HepG2 (cell line): ENCODE data around the gene HECTD4. TPM values are rescaled to one million over a fixed set of nuclear protein-coding genes. Genes with fewer than 3 reads are reported as not detected.

Experiments
- ATAC-seq: fragments of 200-7000 bp; cut with Tn5 transposase; 3 replicates; pipeline ENCODE4 v1.9.1; 2020; ENCODE audit warnings: mild to moderate bottlenecking, moderate library complexity
- BruUV-seq: library from RNA; stranded (reverse); fragments of 400-500 nt; replicated peaks from 2 replicates; lab custom pipeline; 2021; lab: Mats Ljungman, UMichigan
- CTCF ChIA-PET: fragments of 300-600 bp; formaldehyde crosslinking; extraction: SDS; loops from one replicate; lab custom pipeline; 2021; ENCODE audit warnings: low total read pairs, inconsistent platforms, low intra/inter-chr PET ratio; lab: Yijun Ruan, JAX
- POLR2A ChIA-PET: fragments of 350-600 bp; sonication (Branson Sonifier 250); formaldehyde crosslinking; loops from one replicate; lab custom pipeline; 2020; ENCODE audit warnings: antibody characterized with exemption, inconsistent platforms; lab: Yijun Ruan, JAX
- DNase-seq: peaks from one replicate; pipeline ENCODE4 v3.0.0-alpha.2; 2015; ENCODE audit warnings: low spot score
- FAIRE-seq: peaks from 3 replicates; lab custom pipeline; 2011; peaks lifted over from hg19 to GRCh38; lab: Jason Lieb, UNC
- H2AFZ ChIP-seq: one replicate; pipeline ENCODE4 v1.6.1; 2011; ENCODE audit warnings: low read length, inconsistent platforms
- H3K27ac ChIP-seq: fragments of 300-600 bp; 3 replicates; pipeline ENCODE4 v1.8.0; 2011; ENCODE audit warnings: mixed run types, mild to moderate bottlenecking, mixed read lengths, low read length, inconsistent platforms; ENCODE audit not compliant: insufficient read depth; ENCODE audit errors: extremely low read length
- H3K27me3 ChIP-seq, 2 experiments: fragments of 200-600 bp in 1 of 2; 2 replicates in 1 of 2; 3 replicates in 1 of 2; pipeline versions ENCODE4 v1.6.0 to v1.8.0; 2011; ENCODE audit warnings: low read length in 2 of 2, mild to moderate bottlenecking in 2 of 2, moderate library complexity in 2 of 2, inconsistent platforms in 1 of 2; ENCODE audit not compliant: insufficient read depth in 2 of 2, control insufficient read depth in 1 of 2
- H3K36me3 ChIP-seq, 2 experiments: fragments of 200-600 bp in 1 of 2; replicated peaks in 1 of 2; 2 replicates in 1 of 2; 3 replicates in 1 of 2; pipeline versions ENCODE4 v1.5.1 to v1.8.0; 2011; ENCODE audit warnings: low read length in 2 of 2, inconsistent platforms in 1 of 2; ENCODE audit not compliant: insufficient read depth in 2 of 2, control insufficient read depth in 1 of 2
- H3K4me1 ChIP-seq: 2 replicates; pipeline ENCODE4 v1.5.1; 2012; ENCODE audit warnings: low read length, inconsistent platforms; ENCODE audit not compliant: insufficient read depth
- H3K4me2 ChIP-seq: 2 replicates; pipeline ENCODE4 v1.6.0; 2011; ENCODE audit warnings: low read depth, low read length, inconsistent platforms
- H3K4me3 ChIP-seq, 3 experiments: fragments of 200-600 bp in 1 of 3; sonication (generic), shearing (Covaris generic) in 1 of 3; replicated peaks in 1 of 3; 2 replicates each; pipeline ENCODE4 v1.5.1; 2011 to 2016; ENCODE audit warnings: low read length in 3 of 3, inconsistent platforms in 2 of 3, low read depth in 2 of 3, mild to moderate bottlenecking in 2 of 3, control low read depth in 1 of 3, mixed read lengths in 1 of 3; ENCODE audit not compliant: insufficient read depth in 1 of 3
- H3K79me2 ChIP-seq: one replicate; pipeline ENCODE4 v1.6.1; 2011; ENCODE audit warnings: low read length, inconsistent platforms; ENCODE audit not compliant: insufficient read depth
- H3K9ac ChIP-seq: 2 replicates; pipeline ENCODE4 v1.6.0; 2011; ENCODE audit warnings: mild to moderate bottlenecking, low read depth, low read length, inconsistent platforms; ENCODE audit not compliant: insufficient read depth
- H3K9me3 ChIP-seq: 2 replicates; pipeline ENCODE4 v1.5.1; 2012; ENCODE audit warnings: mild to moderate bottlenecking, low read length
- H4K20me1 ChIP-seq: 2 replicates; pipeline ENCODE4 v1.6.0; 2011; ENCODE audit warnings: inconsistent platforms, mild to moderate bottlenecking, low read length, moderate library complexity; ENCODE audit not compliant: insufficient read depth
- CEBPZ ChIP-seq: IDR thresholded peaks from 2 replicates; pipeline ENCODE4 v1.6.1; 2012; ENCODE audit warnings: low read length, improper control_type of control experiment
- MXI1 ChIP-seq: IDR thresholded peaks from 3 replicates; pipeline ENCODE4 v1.6.1; 2012; ENCODE audit warnings: low read depth, low read length, inconsistent platforms, borderline replicate concordance
- SIX1 ChIP-seq: sonication (generic); formaldehyde crosslinking; IDR thresholded peaks from 2 replicates; pipeline ENCODE4 v1.4.0; 2020; ENCODE audit warnings: missing genetic modification reagents, borderline replicate concordance
- SIX4 ChIP-seq: sonication (generic); formaldehyde crosslinking; IDR thresholded peaks from 2 replicates; pipeline ENCODE4 v1.4.0; 2020; ENCODE audit warnings: missing genetic modification reagents
- SOX13 ChIP-seq, 3 experiments: fragments of 450-650 bp in 1 of 3; sonication (generic) in 1 of 3; formaldehyde crosslinking in 1 of 3; IDR thresholded peaks in 2 of 3; conservative IDR thresholded peaks in 1 of 3; 2 replicates each; pipeline versions ENCODE4 v1.5.0 to v1.6.1; 2016 to 2020; ENCODE audit warnings: antibody characterized with exemption in 1 of 3, mild to moderate bottlenecking in 1 of 3, missing compliant biosample characterization in 1 of 3, missing genetic modification reagents in 1 of 3, moderate library complexity in 1 of 3
- ZBTB33 ChIP-seq: sonication (generic); formaldehyde crosslinking; IDR thresholded peaks from 2 replicates; pipeline ENCODE4 v1.4.0; 2020; ENCODE audit warnings: missing genetic modification reagents
- ZBTB42 ChIP-seq: sonication (generic); formaldehyde crosslinking; IDR thresholded peaks from 2 replicates; pipeline ENCODE4 v1.5.0; 2020; ENCODE audit warnings: mild to moderate bottlenecking, missing genetic modification reagents
- ZMYM3 ChIP-seq: sonication (generic); formaldehyde crosslinking; IDR thresholded peaks from 2 replicates; pipeline ENCODE4 v1.5.1; 2020; ENCODE audit warnings: mild to moderate bottlenecking, missing genetic modification reagents
- ZNF773 ChIP-seq: sonication (generic); formaldehyde crosslinking; IDR thresholded peaks from 2 replicates; pipeline ENCODE4 v1.4.0; 2020; ENCODE audit warnings: missing genetic modification reagents, borderline replicate concordance
- WGBS: methylation state at CpG from one replicate; pipeline ENCODE4 v1.1.6; 2017; ENCODE audit warnings: low lambda C conversion rate; 5-methylcytosine and 5-hydroxymethylcytosine counted together
- in situ Hi-C: cut with HindIII; loops from 2 replicates; pipeline ENCODE4 v1.10.0; 2017; ENCODE audit warnings: low pct_unique_long_range_greater_than_20kb; ENCODE audit not compliant: extremely low pct_ligation_motif_present
- intact Hi-C: fragments of 100-400 bp; cut with micrococcal nuclease; formaldehyde crosslinking; loops from one replicate; pipeline ENCODE4 v1.10.0; 2022; ENCODE audit not compliant: unreplicated experiment
- polyA plus RNA-seq, 8 experiments: library from polyadenylated mRNA; depleted of rRNA in 3 of 8; stranded (reverse) in 7 of 8; unstranded in 1 of 8; fragments of >200 nt; fragmentation: Illumina TruSeq in 4 of 8; extraction: Trizol in 4 of 8; gene quantifications; 2 replicates each; pipeline versions ENCODE4 v1.2.1 to v1.2.3, GENCODE V29; 2011 to 2016; ENCODE audit warnings: low read depth in 4 of 8, missing spikeins in 1 of 8, mixed read lengths in 1 of 8; ENCODE audit not compliant: insufficient read depth in 1 of 8
- total RNA-seq, 5 experiments: library from RNA; depleted of rRNA; stranded (reverse); fragments of >200 nt; fragmentation: Illumina TruSeq; extraction: Trizol; gene quantifications; 2 replicates each; pipeline ENCODE4 v1.2.3, GENCODE V29; 2016; ENCODE audit warnings: low read depth in 1 of 5

HECTD4 gene
- total and polyA plus RNA-seq, 2 of the 13 experiments (the other 11 are each of a cell fraction or from before 2014, with no cell fraction given) = 9.0 to 11.4 TPM

- in situ Hi-C loops = no loop called here
- CTCF ChIA-PET = no interaction called here
These were observed 7.1 kb downstream of the HECTD4 start for GRCh38 chr12:112375105-112375504.

More at GRCh38 chr12:112375105-112375504, 7.1 kb downstream of the HECTD4 start:
- Histone ChIP-seq H3K9ac (no peak overlapping the region), H4K20me1 (peaks cover 8% of the 10 kb centered on the region; the same call in 1 of the 2 replicates), H3K27ac (no peak overlapping the region), H3K36me3 (no peaks in the 10 kb centered on the region), H3K27me3 (no peaks in the 10 kb centered on the region), H3K9me3 (no peaks in the 10 kb centered on the region), H3K4me1 (peaks cover 35% of the 10 kb centered on the region), H3K79me2 (peaks cover 51% of the 10 kb centered on the region), H2AFZ (no peak overlapping the region), H3K4me2 (no peak overlapping the region), H3K4me3 (no peak overlapping the region)
- TF ChIP-seq CEBPZ = no peak
- peak; percentile 68; the same call in 1 of the 2 replicates for TF ChIP-seq ZBTB33 (CRISPR knock-in tag)
- peak; percentile 51; the same call in 1 of the 2 replicates for TF ChIP-seq SIX4 (CRISPR knock-in tag)
- no peak for TF ChIP-seq SOX13 (IDR thresholded peaks at IDR 0.05)
- peak in 1 of 2 experiments; percentile 54; a peak in 1 of 4 replicates for TF ChIP-seq SOX13 (CRISPR knock-in tag; conservative IDR thresholded peaks at IDR 0.05 in 1 of 2, IDR thresholded peaks at IDR 0.05 in 1 of 2)
- TF ChIP-seq SIX1 (CRISPR knock-in tag) = 0 out of 2 replicates have a peak, but pooled peaks have one; percentile 13
- TF ChIP-seq ZBTB42 (CRISPR knock-in tag) = no peak
- peak; percentile 19; the same call in 1 of the 2 replicates for TF ChIP-seq ZMYM3 (CRISPR knock-in tag)
- TF ChIP-seq ZNF773 (CRISPR knock-in tag) = no peak
- TF ChIP-seq MXI1 = no peak
- POLR2A ChIA-PET = no interaction called here
- no TSS peak for BruUV-seq
- intact Hi-C loops = no loop called here
- ATAC-seq (no peak), FAIRE-seq (no peak), DNase-seq (peak; percentile 21)
- WGBS = 74% methylated on average over 5 of the region's 5 CpGs
